HFF-Myc (cell line): ENCODE data around the gene TMEM217.

Source experiments
- DNase-seq: peaks from one replicate; pipeline ENCODE4 v3.0.0-alpha.2; 2011; ENCODE audit warnings: low read depth; ENCODE audit errors: extremely low read depth
- H3K4me3 ChIP-seq: replicated peaks from 2 replicates; pipeline ENCODE4 v1.5.1; 2011; ENCODE audit warnings: low read depth, mild to moderate bottlenecking, control low read depth, low read length
- TF ChIP-seq, protein P1 (sequence below): IDR thresholded peaks from 2 replicates; pipeline ENCODE4 v1.5.1; 2012; ENCODE audit warnings: mild to moderate bottlenecking, low read depth, low read length, control low read depth; ENCODE audit errors: missing control alignments

The TMEM217 gene

DNA sequence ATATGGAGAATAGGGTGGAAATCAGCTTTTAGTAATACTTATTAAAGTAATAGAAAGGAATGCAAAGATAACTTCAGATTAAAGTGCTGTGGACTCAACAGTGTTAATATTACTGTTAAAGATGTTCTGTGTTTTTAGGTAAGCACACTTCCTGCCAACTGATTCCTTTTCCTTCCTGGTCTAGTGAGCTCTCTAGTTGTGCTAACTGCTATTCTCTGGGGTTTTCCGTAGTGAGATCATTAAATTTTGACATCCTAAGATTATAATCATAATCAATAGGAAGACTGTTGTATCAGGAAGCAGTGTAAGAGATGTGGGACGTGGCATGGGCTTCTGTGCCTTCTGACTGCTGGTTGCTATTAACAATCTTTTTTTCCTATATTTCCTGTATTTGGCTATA lies 1.2 kb upstream of the TMEM217 start:
- H3K4me3 ChIP-seq, result peak overlapping the region; percentile 99
- TF ChIP-seq, protein P1, sequence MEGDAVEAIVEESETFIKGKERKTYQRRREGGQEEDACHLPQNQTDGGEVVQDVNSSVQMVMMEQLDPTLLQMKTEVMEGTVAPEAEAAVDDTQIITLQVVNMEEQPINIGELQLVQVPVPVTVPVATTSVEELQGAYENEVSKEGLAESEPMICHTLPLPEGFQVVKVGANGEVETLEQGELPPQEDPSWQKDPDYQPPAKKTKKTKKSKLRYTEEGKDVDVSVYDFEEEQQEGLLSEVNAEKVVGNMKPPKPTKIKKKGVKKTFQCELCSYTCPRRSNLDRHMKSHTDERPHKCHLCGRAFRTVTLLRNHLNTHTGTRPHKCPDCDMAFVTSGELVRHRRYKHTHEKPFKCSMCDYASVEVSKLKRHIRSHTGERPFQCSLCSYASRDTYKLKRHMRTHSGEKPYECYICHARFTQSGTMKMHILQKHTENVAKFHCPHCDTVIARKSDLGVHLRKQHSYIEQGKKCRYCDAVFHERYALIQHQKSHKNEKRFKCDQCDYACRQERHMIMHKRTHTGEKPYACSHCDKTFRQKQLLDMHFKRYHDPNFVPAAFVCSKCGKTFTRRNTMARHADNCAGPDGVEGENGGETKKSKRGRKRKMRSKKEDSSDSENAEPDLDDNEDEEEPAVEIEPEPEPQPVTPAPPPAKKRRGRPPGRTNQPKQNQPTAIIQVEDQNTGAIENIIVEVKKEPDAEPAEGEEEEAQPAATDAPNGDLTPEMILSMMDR, result no peak
- DNase-seq, result no peak

DNA sequence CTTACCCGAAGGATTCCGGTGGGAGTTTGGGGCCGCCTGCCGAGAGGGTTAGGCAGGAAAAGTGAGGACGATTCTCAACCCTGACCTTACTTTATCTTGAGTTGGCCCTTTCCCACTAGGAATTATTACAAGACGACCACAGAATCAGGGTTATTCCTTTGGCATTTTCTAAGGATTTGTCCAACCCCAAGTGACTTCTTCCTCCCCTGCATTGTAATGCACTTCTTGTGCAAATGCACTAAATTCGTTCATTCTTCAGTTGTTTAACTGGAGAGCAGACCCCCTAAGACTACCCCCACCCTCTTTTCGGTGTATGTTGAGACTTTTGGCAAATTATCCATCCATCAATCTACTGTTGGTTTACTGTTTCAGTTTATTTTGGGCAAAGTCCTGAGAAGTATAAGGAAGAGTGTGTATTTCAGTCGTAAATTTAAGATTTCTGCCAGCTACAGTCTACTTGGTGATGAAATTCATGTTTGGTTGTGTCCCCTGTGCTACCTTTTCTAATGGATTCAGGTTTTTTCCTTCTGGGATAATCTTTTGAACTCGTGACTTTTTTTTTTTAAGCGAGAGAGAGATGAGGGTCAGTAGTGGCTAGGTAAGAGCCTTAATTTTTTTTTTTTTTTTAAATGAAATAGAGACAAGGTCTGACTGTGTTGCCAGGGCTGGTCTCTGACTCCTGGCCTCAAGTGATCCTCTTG lies 611 bp upstream of the TMEM217 start:
- TF ChIP-seq, protein P1, result no peak
- H3K4me3 ChIP-seq, result peak overlapping the region; percentile 99
- DNase-seq, result no peak

GRCh38 chr6:37257320-37257633 lies 667 bp downstream of the TMEM217 start:
- TF ChIP-seq, protein P1, result no peak
- DNase-seq, result no peak
- H3K4me3 ChIP-seq, result peak overlapping the region; percentile 99

- H3K4me3 ChIP-seq, result peak overlapping the region; percentile 99
- no peak for DNase-seq
- TF ChIP-seq, protein P1, result no peak
Observed at GRCh38 chr6:37256692-37257319, 1.1 kb downstream of the TMEM217 start.

DNA sequence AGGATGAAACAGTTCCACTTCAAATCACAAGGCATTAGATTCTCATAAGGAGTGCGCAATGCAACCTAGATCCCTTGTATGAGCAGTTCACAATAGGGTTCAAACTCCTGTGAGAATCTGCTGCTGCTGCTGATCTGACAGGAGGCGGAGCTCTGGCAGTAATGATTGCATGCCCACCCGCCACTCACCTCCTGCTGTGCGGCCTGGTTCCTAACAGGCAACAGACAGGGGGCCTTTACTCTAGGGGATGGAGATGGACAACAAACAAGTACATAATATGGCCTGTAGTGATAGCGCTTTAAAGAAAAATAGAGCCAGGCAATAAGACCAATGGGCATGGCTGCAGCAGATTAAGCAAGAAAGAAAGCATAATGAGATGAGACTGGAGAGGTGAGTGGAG lies 3.1 kb downstream of the TMEM217 start:
- DNase-seq, result no peak
- no peak overlapping the region for H3K4me3 ChIP-seq
- TF ChIP-seq, protein P1, result no peak

- no peak overlapping the region for H3K4me3 ChIP-seq
- TF ChIP-seq, protein P1, result no peak
- DNase-seq, result no peak
Observed at GRCh38 chr6:37253486-37254007, 4.4 kb downstream of the TMEM217 start.
